Skeletal muscle tissue (tissue), 4 donors: Measurements from ENCODE around the gene FAM131C. TPM values are rescaled to one million over a fixed set of nuclear protein-coding genes. Genes with fewer than 3 reads are reported as not detected.

Experiments used
- H3K27ac ChIP-seq: one replicate; pipeline ENCODE4 v1.7.0; 2013; ENCODE audit warnings: mild to moderate bottlenecking, low read depth, low read length, inconsistent platforms
- H3K27me3 ChIP-seq, 3 donors: one replicate each; pipeline ENCODE4 v1.7.0; 2013; ENCODE audit warnings: low read length in 3 of 3; ENCODE audit not compliant: control insufficient read depth in 3 of 3, insufficient read depth in 3 of 3
- H3K36me3 ChIP-seq, 3 donors: one replicate each; pipeline ENCODE4 v1.7.0; 2013; ENCODE audit warnings: low read length in 3 of 3; ENCODE audit not compliant: control insufficient read depth in 3 of 3, insufficient read depth in 3 of 3
- H3K4me1 ChIP-seq, 3 donors: one replicate each; pipeline ENCODE4 v1.7.0; 2013; ENCODE audit warnings: low read length in 3 of 3, mild to moderate bottlenecking in 3 of 3; ENCODE audit not compliant: control insufficient read depth in 3 of 3, insufficient read depth in 3 of 3
- H3K4me3 ChIP-seq, 3 donors: one replicate each; pipeline ENCODE4 v1.7.0; 2013; ENCODE audit warnings: low read length in 3 of 3
- H3K9ac ChIP-seq, 3 donors: one replicate each; pipeline ENCODE4 v1.7.0; 2013; ENCODE audit warnings: low read length in 3 of 3, mild to moderate bottlenecking in 3 of 3, moderate library complexity in 2 of 3, low read depth in 1 of 3
- H3K9me3 ChIP-seq, 3 donors: one replicate each; pipeline ENCODE4 v1.7.0; 2013; ENCODE audit warnings: low read length in 3 of 3; ENCODE audit not compliant: control insufficient read depth in 3 of 3
- total RNA-seq: library from RNA; depleted of rRNA; stranded (reverse); fragments of >200 nt; gene quantifications from one replicate; pipeline ENCODE4 v1.2.3, GENCODE V29; 2014
- donor health status: Osteomylitis.

Gene FAM131C
- total RNA-seq, 1 donor from 2014 or later, result not detected

- Histone ChIP-seq H3K9ac (no peak overlapping the region), H3K4me3 (no peak overlapping the region), H3K36me3 (no peaks in the 10 kb centered on the region), H3K4me1 (peaks cover 0 to 7% (median 2%) of the 10 kb centered on the region in 3 donors), H3K9me3 (no peaks in the 10 kb centered on the region), H3K27ac (no peak overlapping the region), H3K27me3 (peaks cover 0 to 9% (median under 1%) of the 10 kb centered on the region in 3 donors)
Observed at GRCh38 chr1:16117369-16117768, 43.9 kb upstream of the FAM131C start.

DNA sequence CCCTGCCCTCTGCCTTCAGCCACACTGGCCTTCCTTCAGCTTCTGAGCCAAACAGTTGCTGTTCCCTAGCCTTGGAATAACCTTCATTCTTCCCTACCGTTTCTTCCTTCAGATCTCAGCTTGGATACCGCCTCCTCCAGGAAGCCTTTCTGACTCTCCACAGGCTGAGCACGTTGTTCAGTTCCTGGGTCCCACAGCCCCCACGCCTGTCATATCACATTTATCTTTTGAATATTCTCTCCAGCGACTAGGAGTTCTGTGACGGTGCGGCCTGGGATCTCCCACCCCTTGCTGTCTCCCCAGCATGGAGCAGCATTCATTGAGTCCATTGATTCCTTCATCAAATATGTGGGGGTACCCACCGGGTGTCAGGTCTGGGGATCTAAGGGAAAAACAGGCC lies 43.2 kb upstream of the FAM131C start:
- H3K27ac ChIP-seq, result no peak overlapping the region
- peaks cover 3 to 8% (median 7%) of the 10 kb centered on the region in 3 donors for H3K4me1 ChIP-seq
- H3K27me3 ChIP-seq, result peaks cover 0 to 9% (median 3%) of the 10 kb centered on the region in 3 donors
- H3K9ac ChIP-seq, result no peak overlapping the region
- no peaks in the 10 kb centered on the region for H3K36me3 ChIP-seq
- no peak overlapping the region for H3K4me3 ChIP-seq
- H3K9me3 ChIP-seq, result no peaks in the 10 kb centered on the region

- peaks cover 0 to 9% (median 3%) of the 10 kb centered on the region in 3 donors for H3K27me3 ChIP-seq
- no peak overlapping the region for H3K27ac ChIP-seq
- peaks cover 4 to 8% (median 7%) of the 10 kb centered on the region in 3 donors for H3K4me1 ChIP-seq
- H3K36me3 ChIP-seq, result no peaks in the 10 kb centered on the region
- H3K4me3 ChIP-seq, result no peak overlapping the region
- H3K9me3 ChIP-seq, result no peaks in the 10 kb centered on the region
- H3K9ac ChIP-seq, result no peak overlapping the region
Observed at GRCh38 chr1:16116002-16116401, 42.6 kb upstream of the FAM131C start.

DNA sequence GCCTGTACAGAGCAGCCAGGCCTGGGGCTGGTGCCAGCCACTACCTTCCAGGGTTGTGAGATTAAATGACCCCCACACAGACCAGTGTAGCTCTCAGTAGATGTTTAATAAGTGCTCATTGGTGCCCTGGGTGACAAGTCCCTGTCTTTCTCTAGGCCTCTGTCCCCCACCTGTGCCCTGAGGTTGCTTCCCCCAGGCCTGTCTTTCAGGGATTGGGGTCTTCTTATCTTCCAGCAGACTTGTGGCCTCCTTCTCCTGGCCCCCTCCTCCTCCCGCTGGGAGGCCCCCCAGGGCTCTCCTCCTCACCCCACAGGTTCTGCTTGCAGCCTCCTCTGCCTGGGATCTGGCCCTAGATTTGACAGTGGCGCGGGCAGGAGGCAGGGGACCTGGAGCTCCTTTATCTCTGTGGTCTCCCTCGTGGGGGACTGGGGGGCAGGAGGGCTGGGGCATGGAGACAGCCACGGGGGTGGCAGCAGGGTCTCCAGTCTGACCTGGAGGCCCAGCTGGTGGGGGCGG lies 42.1 kb upstream of the FAM131C start:
- Histone ChIP-seq H3K9me3 (no peaks in the 10 kb centered on the region), H3K36me3 (no peaks in the 10 kb centered on the region), H3K27ac (no peak overlapping the region), H3K27me3 (peaks cover 0 to 9% (median 3%) of the 10 kb centered on the region in 3 donors), H3K4me3 (no peak overlapping the region), H3K4me1 (peaks cover 4 to 8% (median 7%) of the 10 kb centered on the region in 3 donors), H3K9ac (no peak overlapping the region)

DNA sequence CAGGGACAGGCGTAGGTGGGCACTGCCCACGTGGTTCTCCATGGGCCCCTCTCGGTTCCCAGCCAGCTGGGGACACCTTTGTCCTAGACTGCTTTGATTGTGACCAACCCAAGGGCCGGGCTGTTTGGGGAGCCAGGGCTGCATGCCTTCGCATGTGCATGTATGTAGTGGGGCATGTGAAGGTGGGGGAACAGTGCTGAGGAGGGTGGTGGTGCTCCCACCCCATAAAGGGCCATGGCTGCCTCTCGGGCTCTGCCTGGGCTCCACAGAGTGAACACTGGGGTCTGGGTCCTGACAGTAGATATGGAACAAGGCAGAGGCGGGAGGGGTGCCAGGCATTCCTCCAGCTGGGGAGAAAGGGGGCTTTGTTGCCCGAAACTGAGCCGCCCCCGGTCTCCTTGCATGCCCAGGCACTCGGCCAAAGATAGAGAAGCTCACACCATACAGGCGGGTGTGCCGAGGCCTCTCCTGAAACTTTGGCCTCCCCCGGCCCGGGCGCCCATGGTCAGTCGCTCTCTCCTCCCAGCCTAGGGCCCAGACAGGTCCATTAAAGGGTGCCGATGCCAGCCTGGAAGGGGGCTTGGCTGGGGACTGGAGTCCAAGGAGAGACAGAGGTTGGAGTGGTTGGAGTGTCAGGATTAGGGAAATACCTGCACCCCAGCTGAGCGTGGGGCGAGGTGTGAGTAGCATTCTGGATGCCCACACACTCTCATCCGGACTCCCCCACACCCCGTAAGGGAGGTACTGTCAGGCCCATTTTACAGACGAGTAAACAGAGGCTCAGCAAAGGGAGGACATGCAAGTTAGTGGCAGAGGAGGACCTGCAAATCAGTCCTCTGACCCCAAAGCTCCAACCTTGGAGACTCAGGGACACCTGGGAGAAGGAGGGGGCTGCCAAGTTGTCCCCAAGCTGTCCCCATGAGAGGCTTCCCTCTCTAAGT lies 41.3 kb upstream of the FAM131C start:
- Histone ChIP-seq H3K27ac (no peak overlapping the region), H3K27me3 (peaks cover 0 to 9% (median 3%) of the 10 kb centered on the region in 3 donors), H3K9me3 (no peaks in the 10 kb centered on the region), H3K4me1 (peaks cover 4 to 8% (median 7%) of the 10 kb centered on the region in 3 donors), H3K4me3 (no peak overlapping the region), H3K9ac (no peak overlapping the region), H3K36me3 (no peaks in the 10 kb centered on the region)

GRCh38 chr1:16112596-16113555 lies 39.4 kb upstream of the FAM131C start:
- no peak overlapping the region for H3K27ac ChIP-seq

GRCh38 chr1:16111771-16112595 lies 38.5 kb upstream of the FAM131C start:
- peak overlapping the region in 1 of 3 donors; percentile 33 for H3K9ac ChIP-seq
- H3K27me3 ChIP-seq, result peaks cover 0 to 9% (median 3%) of the 10 kb centered on the region in 3 donors
- no peaks in the 10 kb centered on the region for H3K36me3 ChIP-seq
- H3K4me3 ChIP-seq, result no peak overlapping the region
- H3K27ac ChIP-seq, result no peak overlapping the region
- peaks cover 0 to 3% (median 0%) of the 10 kb centered on the region in 3 donors for H3K9me3 ChIP-seq
- peaks cover 4 to 8% (median 7%) of the 10 kb centered on the region in 3 donors for H3K4me1 ChIP-seq

More at GRCh38 chr1:16112596-16113555, 39.4 kb upstream of the FAM131C start:
- H3K36me3 ChIP-seq, result no peaks in the 10 kb centered on the region
- peak overlapping the region in 1 of 3 donors; percentile 33 for H3K9ac ChIP-seq
- peaks cover 0 to 9% (median 3%) of the 10 kb centered on the region in 3 donors for H3K27me3 ChIP-seq
- peaks cover 0 to 2% (median 0%) of the 10 kb centered on the region in 3 donors for H3K9me3 ChIP-seq
- H3K4me1 ChIP-seq, result peaks cover 4 to 8% (median 7%) of the 10 kb centered on the region in 3 donors
- H3K4me3 ChIP-seq, result no peak overlapping the region

GRCh38 chr1:16110884-16111283 lies 37.4 kb upstream of the FAM131C start:
- Histone ChIP-seq H3K9ac (no peak overlapping the region), H3K4me3 (no peak overlapping the region), H3K27me3 (peaks cover 0 to 9% (median 3%) of the 10 kb centered on the region in 3 donors), H3K27ac (no peak overlapping the region), H3K4me1 (peaks cover 4 to 8% (median 7%) of the 10 kb centered on the region in 3 donors), H3K36me3 (no peaks in the 10 kb centered on the region), H3K9me3 (peaks cover 0 to 3% (median 0%) of the 10 kb centered on the region in 3 donors)

GRCh38 chr1:16110456-16110855 lies 37.0 kb upstream of the FAM131C start:
- no peak overlapping the region for H3K27ac ChIP-seq
- H3K27me3 ChIP-seq, result peaks cover 0 to 8% (median 3%) of the 10 kb centered on the region in 3 donors
- peaks cover 4 to 8% (median 7%) of the 10 kb centered on the region in 3 donors for H3K4me1 ChIP-seq
- no peak overlapping the region for H3K4me3 ChIP-seq
- H3K9me3 ChIP-seq, result peaks cover 0 to 3% (median 0%) of the 10 kb centered on the region in 3 donors
- no peaks in the 10 kb centered on the region for H3K36me3 ChIP-seq
- H3K9ac ChIP-seq, result no peak overlapping the region
